Heart left ventricle (tissue), 13 donors: ENCODE results near the gene ADGRG6.

Experiments used
- CTCF ChIP-seq, 12 donors: fragments of 200-600 bp; sonication (generic) in 4 of 12; IDR thresholded peaks; one replicate each; pipeline versions ENCODE4 v1.5.0 to v1.8.0; 2018 to 2022; ENCODE audit warnings: antibody characterized with exemption in 12 of 12, mild to moderate bottlenecking in 5 of 12
- POLR2A ChIP-seq, 2 donors: fragments of 450-650 bp; IDR thresholded peaks; one replicate each; pipeline ENCODE4 v1.6.1; 2017; ENCODE audit warnings: antibody characterized with exemption in 2 of 2, mild to moderate bottlenecking in 2 of 2, moderate library complexity in 2 of 2
- donor health status: ischemic (EF 13 %, LVEDD 7.1; RV severe dilation, severe dysfunction).
- donor health status: DM: no; HTN: yes; CAD: no.
- donor health status: DM: no; HTN: no; CAD: no.
- donor health status: ischemic (EF 25% LVEDD 6.9; RV normal size, moderate dysfunction).
- donor health status: ischemic (EF 25% LVEDD 5.7; RV mildly dilated, moderate dysfunction).
- donor health status: ischemic (EF 35%, LVEDD 5.7; RV mildly dilated, moderate dysfunction).
- donor health status: nonischemic (EF 11% LVEDD 7.7; RV severe dilation, severe dysfunction).
- donor health status: DM: yes; HTN: yes; CAD: no.
- donor health status: PGD.
- donor health status: ischemic (EF 29% LVEDD 5.4; RV normal size, mild dysfunction).
- donor health status: nonischemic (EF 23%, LVEDD 6.1; RV moderate dilation, normal function).

GRCh38 chr6:142406131-142406530, 104.3 kb downstream of the ADGRG6 start:
- TF ChIP-seq CTCF (IDR thresholded peaks at IDR 0.05) (no peak), POLR2A (IDR thresholded peaks at IDR 0.05) (no peak)
